Tibial nerve (tissue), 4 donors: ENCODE data around the gene ACTG2.

Experiments
- CTCF ChIP-seq, 5 experiments: fragments of 200-600 bp in 3 of 5; fragments of 450-650 bp in 2 of 5; sonication (generic) in 3 of 5; IDR thresholded peaks; one replicate each; pipeline ENCODE4 v1.5.1; 2016 to 2019; ENCODE audit warnings: antibody characterized with exemption in 5 of 5, mild to moderate bottlenecking in 3 of 5, moderate library complexity in 2 of 5
- EP300 ChIP-seq, 2 donors: sonication (generic); formaldehyde crosslinking; IDR thresholded peaks; one replicate each; pipeline ENCODE4 v1.6.1; 2017; ENCODE audit warnings: antibody characterized with exemption in 2 of 2, mild to moderate bottlenecking in 1 of 2
- POLR2A ChIP-seq, 2 donors: fragments of 450-650 bp; IDR thresholded peaks; one replicate each; pipeline ENCODE4 v1.6.1; 2017; ENCODE audit warnings: antibody characterized with exemption in 2 of 2, mild to moderate bottlenecking in 2 of 2, moderate library complexity in 2 of 2

GRCh38 chr2:73897240-73897583, 4.4 kb downstream of the ACTG2 start:
- no peak for TF ChIP-seq POLR2A (IDR thresholded peaks at IDR 0.05)
- TF ChIP-seq CTCF (IDR thresholded peaks at IDR 0.05) = no peak
- no peak for TF ChIP-seq EP300 (IDR thresholded peaks at IDR 0.05)
